ENCODE data around the gene DDX39A. TPM values are rescaled to one million over a fixed set of nuclear protein-coding genes. Genes with fewer than 3 reads are reported as not detected.

DDX39A gene
- total RNA-seq, 2 experiments from 2014 or later = 300 to 306 TPM

- Mint-ChIP-seq H3K4me1 (peaks cover 49% of the 10 kb centered on the region), H3K27ac (peak overlapping the region; percentile 99), H3K27me3 (peaks cover 7% of the 10 kb centered on the region), H3K9me3 (no peaks in the 10 kb centered on the region), H3K4me3 (peak overlapping the region; percentile 100), H3K36me3 (peaks cover 56% of the 10 kb centered on the region)
- no peak for DNase-seq
Measured at GRCh38 chr19:14416817-14417231, 2.3 kb downstream of the DDX39A start.

- peaks cover 56% of the 10 kb centered on the region for H3K4me1 Mint-ChIP-seq
- peak overlapping the region; percentile 47 for H3K27ac Mint-ChIP-seq
- DNase-seq = no peak
- H3K4me3 Mint-ChIP-seq = peak overlapping the region; percentile 54
- no peaks in the 10 kb centered on the region for H3K9me3 Mint-ChIP-seq
- peaks cover 8% of the 10 kb centered on the region for H3K27me3 Mint-ChIP-seq
- peaks cover 64% of the 10 kb centered on the region for H3K36me3 Mint-ChIP-seq
Measured at GRCh38 chr19:14414926-14415690, 4.0 kb downstream of the DDX39A start.

- Mint-ChIP-seq H3K9me3 (no peaks in the 10 kb centered on the region), H3K27ac (peak overlapping the region; percentile 74), H3K4me1 (peaks cover 57% of the 10 kb centered on the region), H3K27me3 (peaks cover 4% of the 10 kb centered on the region), H3K36me3 (peaks cover 67% of the 10 kb centered on the region), H3K4me3 (peak overlapping the region; percentile 22)
- no peak for DNase-seq
Measured at GRCh38 chr19:14413693-14414181, 5.4 kb downstream of the DDX39A start.

- DNase-seq = no peak
- Mint-ChIP-seq H3K4me3 (peak overlapping the region; percentile 43), H3K27ac (peak overlapping the region; percentile 74), H3K36me3 (peaks cover 68% of the 10 kb centered on the region), H3K9me3 (no peaks in the 10 kb centered on the region), H3K4me1 (peaks cover 61% of the 10 kb centered on the region), H3K27me3 (peaks cover 4% of the 10 kb centered on the region)
Measured at GRCh38 chr19:14412996-14413692, 6.0 kb downstream of the DDX39A start.

- peaks cover 67% of the 10 kb centered on the region for H3K36me3 Mint-ChIP-seq
Measured at GRCh38 chr19:14412324-14412995, 6.7 kb downstream of the DDX39A start.

GRCh38 chr19:14411938-14412245 lies 7.2 kb downstream of the DDX39A start:
- Mint-ChIP-seq H3K4me1 (peaks cover 63% of the 10 kb centered on the region), H3K27ac (peak overlapping the region; percentile 72), H3K36me3 (peaks cover 67% of the 10 kb centered on the region), H3K9me3 (no peaks in the 10 kb centered on the region), H3K4me3 (no peak overlapping the region), H3K27me3 (peaks cover 4% of the 10 kb centered on the region)
- no peak for DNase-seq

More at GRCh38 chr19:14412324-14412995, 6.7 kb downstream of the DDX39A start:
- Mint-ChIP-seq H3K27ac (peak overlapping the region; percentile 74), H3K4me1 (peaks cover 64% of the 10 kb centered on the region), H3K27me3 (peaks cover 4% of the 10 kb centered on the region), H3K9me3 (no peaks in the 10 kb centered on the region), H3K4me3 (no peak overlapping the region)
- DNase-seq = no peak

- H3K27me3 Mint-ChIP-seq = peaks cover 4% of the 10 kb centered on the region
- no peak for DNase-seq
- H3K9me3 Mint-ChIP-seq = no peaks in the 10 kb centered on the region
- H3K27ac Mint-ChIP-seq = peak overlapping the region; percentile 72
- peaks cover 58% of the 10 kb centered on the region for H3K4me1 Mint-ChIP-seq
- peaks cover 65% of the 10 kb centered on the region for H3K36me3 Mint-ChIP-seq
- peak overlapping the region; percentile 37 for H3K4me3 Mint-ChIP-seq
Measured at GRCh38 chr19:14411161-14411937, 7.8 kb downstream of the DDX39A start.

GRCh38 chr19:14410091-14411051 lies 8.8 kb downstream of the DDX39A start:
- Mint-ChIP-seq H3K27ac (peak overlapping the region; percentile 78), H3K9me3 (no peaks in the 10 kb centered on the region), H3K36me3 (peaks cover 62% of the 10 kb centered on the region), H3K27me3 (peaks cover 4% of the 10 kb centered on the region), H3K4me3 (peak overlapping the region; percentile 53), H3K4me1 (peaks cover 52% of the 10 kb centered on the region)
- no peak for DNase-seq

GRCh38 chr19:14409146-14410023 lies 9.8 kb downstream of the DDX39A start:
- Mint-ChIP-seq H3K27ac (peak overlapping the region; percentile 78), H3K4me3 (peak overlapping the region; percentile 37), H3K4me1 (peaks cover 50% of the 10 kb centered on the region), H3K27me3 (peaks cover 4% of the 10 kb centered on the region), H3K36me3 (peaks cover 64% of the 10 kb centered on the region), H3K9me3 (no peaks in the 10 kb centered on the region)
- DNase-seq = no peak

GRCh38 chr19:14408491-14409145 lies 10.5 kb downstream of the DDX39A start:
- H3K9me3 Mint-ChIP-seq = no peaks in the 10 kb centered on the region
- peak overlapping the region; percentile 37 for H3K4me3 Mint-ChIP-seq
- H3K36me3 Mint-ChIP-seq = peaks cover 66% of the 10 kb centered on the region
- H3K4me1 Mint-ChIP-seq = peaks cover 45% of the 10 kb centered on the region
- no peak for DNase-seq
- H3K27ac Mint-ChIP-seq = peak overlapping the region; percentile 78
- H3K27me3 Mint-ChIP-seq = peaks cover 4% of the 10 kb centered on the region

GRCh38 chr19:14407605-14408484 lies 11.3 kb downstream of the DDX39A start:
- H3K36me3 Mint-ChIP-seq = peaks cover 61% of the 10 kb centered on the region
- no peak for DNase-seq
- peaks cover 38% of the 10 kb centered on the region for H3K4me1 Mint-ChIP-seq
- H3K9me3 Mint-ChIP-seq = no peaks in the 10 kb centered on the region
- peaks cover 4% of the 10 kb centered on the region for H3K27me3 Mint-ChIP-seq
- H3K27ac Mint-ChIP-seq = peak overlapping the region; percentile 78
- H3K4me3 Mint-ChIP-seq = peak overlapping the region; percentile 32

Measured in activated naive CD8-positive, alpha-beta T cell treated with anti-CD3 and anti-CD28 coated beads for 36 hours (primary cell).